GM06990 (cell line): ENCODE results near the gene GNMT.
A peak's percentile ranks its signal among the peaks of the same experiment; 100 is the strongest.

ENCODE experiments used
- DNase-seq: peaks from one replicate; pipeline ENCODE4 v3.0.0-alpha.2; 2011; ENCODE audit not compliant: insufficient read length; ENCODE audit errors: extremely low read depth
- H3K27me3 ChIP-seq: replicated peaks from 2 replicates; pipeline ENCODE4 v1.6.0; 2011; ENCODE audit warnings: low read length; ENCODE audit not compliant: control insufficient read depth, insufficient read depth
- H3K36me3 ChIP-seq: 2 replicates; pipeline ENCODE4 v1.5.1; 2011; ENCODE audit warnings: low read length; ENCODE audit not compliant: control insufficient read depth, insufficient read depth
- H3K4me3 ChIP-seq: replicated peaks from 2 replicates; pipeline ENCODE4 v1.5.1; 2011; ENCODE audit warnings: low read depth, mild to moderate bottlenecking, control low read depth, low read length
- CTCF ChIP-seq: IDR thresholded peaks from 2 replicates; pipeline ENCODE4 v1.5.1; 2011; ENCODE audit warnings: low read length, control low read depth, mild to moderate bottlenecking, inconsistent platforms; ENCODE audit not compliant: insufficient read depth, poor library complexity, severe bottlenecking

GNMT gene

GRCh38 chr6:42971746-42972327 lies 11.3 kb downstream of the GNMT start:
- no peak for DNase-seq

GRCh38 chr6:42973926-42974325 lies 13.4 kb downstream of the GNMT start:
- Histone ChIP-seq H3K4me3 (no peak overlapping the region), H3K36me3 (peaks cover 3% of the 10 kb centered on the region), H3K27me3 (no peaks in the 10 kb centered on the region)
- DNase-seq = no peak
- TF ChIP-seq CTCF = no peak

More at GRCh38 chr6:42971746-42972327, 11.3 kb downstream of the GNMT start:
- no peak overlapping the region for H3K4me3 ChIP-seq
- no peak for TF ChIP-seq CTCF
- H3K27me3 ChIP-seq = no peaks in the 10 kb centered on the region
- peaks cover 8% of the 10 kb centered on the region for H3K36me3 ChIP-seq

GRCh38 chr6:42974919-42975505 lies 14.5 kb downstream of the GNMT start:
- DNase-seq = no peak
- H3K36me3 ChIP-seq = peaks cover 3% of the 10 kb centered on the region
- TF ChIP-seq CTCF = no peak
- no peak overlapping the region for H3K4me3 ChIP-seq
- H3K27me3 ChIP-seq = no peaks in the 10 kb centered on the region

- Histone ChIP-seq H3K36me3 (peaks cover 1% of the 10 kb centered on the region), H3K4me3 (peak overlapping the region; percentile 73), H3K27me3 (no peaks in the 10 kb centered on the region)
- no peak for TF ChIP-seq CTCF
- peak; percentile 33 for DNase-seq
Measured at GRCh38 chr6:42978487-42978838, 17.9 kb downstream of the GNMT start.

GRCh38 chr6:42978839-42979522 lies 18.4 kb downstream of the GNMT start, which contains the start of gene PEX6:
Gene PEX6 (minus strand): TSS chr6:42979181. CDS start chr6:42979150, 31 bp downstream.
- H3K27me3 ChIP-seq = no peaks in the 10 kb centered on the region
- DNase-seq = peak; percentile 90
- peak within 1 kb of the TSS; percentile 73 for H3K4me3 ChIP-seq
- TF ChIP-seq CTCF = no peak
- H3K36me3 ChIP-seq = no peaks in the 10 kb centered on the region; the same call in none of the 2 replicates
